ENCODE results near the gene UBA5.

- no peak for TF ChIP-seq CTCF (IDR thresholded peaks at IDR 0.05)
- TF ChIP-seq POLR2A (IDR thresholded peaks at IDR 0.05), result no peak
- no peak for TF ChIP-seq EP300 (IDR thresholded peaks at IDR 0.05)
- TF ChIP-seq POLR2AphosphoS5 (IDR thresholded peaks at IDR 0.05), result no peak
Observed at GRCh38 chr3:132654190-132654589, 5.9 kb upstream of the UBA5 start.
